Ishikawa (cell line): Measurements from ENCODE around the gene PLD2.
A peak's percentile ranks its signal among the peaks of the same experiment; 100 is the strongest.

Experiments
- CEBPB ChIP-seq: IDR thresholded peaks from 2 replicates; pipeline ENCODE4 v1.6.1; 2012
- CREB1 ChIP-seq: IDR thresholded peaks from 2 replicates; pipeline ENCODE4 v1.6.1; 2012; ENCODE audit warnings: low read depth
- EGR1 ChIP-seq: IDR thresholded peaks from 2 replicates; pipeline ENCODE4 v1.6.1; 2012
- EP300 ChIP-seq: IDR thresholded peaks from 2 replicates; pipeline ENCODE4 v1.6.1; 2012; ENCODE audit warnings: borderline replicate concordance
- FOXM1 ChIP-seq: IDR thresholded peaks from 2 replicates; pipeline ENCODE4 v1.6.1; 2012; ENCODE audit warnings: low read depth, borderline replicate concordance
- NFIC ChIP-seq: IDR thresholded peaks from 2 replicates; pipeline ENCODE4 v1.6.1; 2012
- RAD21 ChIP-seq: IDR thresholded peaks from 2 replicates; pipeline ENCODE4 v1.6.1; 2012; ENCODE audit warnings: low read depth
- TAF1 ChIP-seq: IDR thresholded peaks from 2 replicates; pipeline ENCODE4 v1.6.1; 2012; ENCODE audit warnings: low read depth, mild to moderate bottlenecking
- TCF12 ChIP-seq: IDR thresholded peaks from 2 replicates; pipeline ENCODE4 v1.6.1; 2012; ENCODE audit warnings: low read depth
- TEAD4 ChIP-seq: IDR thresholded peaks from 2 replicates; pipeline ENCODE4 v1.6.1; 2012
- YY1 ChIP-seq: IDR thresholded peaks from 2 replicates; pipeline ENCODE4 v1.6.1; 2012; ENCODE audit warnings: low read depth
- ZBTB7A ChIP-seq: IDR thresholded peaks from 2 replicates; pipeline ENCODE4 v1.6.1; 2012; ENCODE audit warnings: low read depth
- TF ChIP-seq, protein P1 (sequence below): IDR thresholded peaks from 2 replicates; pipeline ENCODE4 v1.6.1; 2012
- TF ChIP-seq, protein P2 (sequence below): IDR thresholded peaks from 2 replicates; pipeline ENCODE4 v1.6.1; 2012
- TF ChIP-seq, protein P3 (sequence below): IDR thresholded peaks from 2 replicates; pipeline ENCODE4 v1.6.1; 2012; ENCODE audit warnings: low read depth, mild to moderate bottlenecking

The PLD2 gene

DNA sequence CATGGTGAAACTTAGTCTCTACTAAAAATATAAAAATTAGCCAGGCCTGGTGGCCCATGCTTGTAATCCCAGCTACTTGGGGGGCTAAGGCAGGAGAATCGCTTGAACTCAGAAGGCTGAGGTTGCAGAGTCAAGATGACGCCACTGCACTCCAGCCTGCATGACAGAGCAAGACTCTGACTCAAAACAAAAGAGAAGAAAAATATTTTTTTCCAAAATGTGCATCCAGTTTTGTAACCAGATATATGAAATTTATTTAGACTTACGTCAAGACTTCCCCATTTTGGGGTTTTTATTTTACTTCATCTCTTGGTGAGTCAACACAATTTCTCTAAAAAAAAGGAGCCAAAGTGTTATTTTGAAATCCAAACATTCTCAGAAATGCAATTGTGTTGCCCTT, 40.8 kb upstream of the PLD2 start:
- no peak for TF ChIP-seq TCF12
- TF ChIP-seq NFIC, result no peak
- TF ChIP-seq YY1, result no peak
- TF ChIP-seq TAF1, result no peak
- TF ChIP-seq TEAD4, result no peak
- no peak for TF ChIP-seq EGR1
- TF ChIP-seq, protein P1, sequence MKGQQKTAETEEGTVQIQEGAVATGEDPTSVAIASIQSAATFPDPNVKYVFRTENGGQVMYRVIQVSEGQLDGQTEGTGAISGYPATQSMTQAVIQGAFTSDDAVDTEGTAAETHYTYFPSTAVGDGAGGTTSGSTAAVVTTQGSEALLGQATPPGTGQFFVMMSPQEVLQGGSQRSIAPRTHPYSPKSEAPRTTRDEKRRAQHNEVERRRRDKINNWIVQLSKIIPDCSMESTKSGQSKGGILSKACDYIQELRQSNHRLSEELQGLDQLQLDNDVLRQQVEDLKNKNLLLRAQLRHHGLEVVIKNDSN, result no peak
- no peak for TF ChIP-seq ZBTB7A
- TF ChIP-seq, protein P2, sequence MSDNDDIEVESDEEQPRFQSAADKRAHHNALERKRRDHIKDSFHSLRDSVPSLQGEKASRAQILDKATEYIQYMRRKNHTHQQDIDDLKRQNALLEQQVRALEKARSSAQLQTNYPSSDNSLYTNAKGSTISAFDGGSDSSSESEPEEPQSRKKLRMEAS, result no peak
- TF ChIP-seq FOXM1, result no peak
- no peak for TF ChIP-seq CEBPB

DNA sequence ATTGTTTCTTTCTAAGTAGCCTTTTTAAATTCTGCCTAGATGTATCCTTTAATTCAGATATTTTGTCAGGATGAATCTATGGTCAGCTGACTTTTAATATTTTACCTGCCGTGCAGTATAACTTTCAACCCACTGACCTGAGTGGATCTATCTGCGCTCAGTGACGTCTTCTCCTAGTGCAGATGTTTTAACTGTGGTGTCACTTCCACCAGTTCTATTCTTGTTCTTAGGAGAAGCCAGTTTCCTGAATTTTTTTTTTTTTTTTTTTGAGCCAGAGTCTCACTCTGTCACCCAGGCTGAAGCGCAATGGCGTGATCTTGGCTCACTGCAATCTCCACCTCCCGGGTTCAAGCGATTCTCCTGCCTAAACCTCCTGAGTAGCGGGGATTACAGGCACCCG, 40.2 kb upstream of the PLD2 start:
- TF ChIP-seq, protein P3, sequence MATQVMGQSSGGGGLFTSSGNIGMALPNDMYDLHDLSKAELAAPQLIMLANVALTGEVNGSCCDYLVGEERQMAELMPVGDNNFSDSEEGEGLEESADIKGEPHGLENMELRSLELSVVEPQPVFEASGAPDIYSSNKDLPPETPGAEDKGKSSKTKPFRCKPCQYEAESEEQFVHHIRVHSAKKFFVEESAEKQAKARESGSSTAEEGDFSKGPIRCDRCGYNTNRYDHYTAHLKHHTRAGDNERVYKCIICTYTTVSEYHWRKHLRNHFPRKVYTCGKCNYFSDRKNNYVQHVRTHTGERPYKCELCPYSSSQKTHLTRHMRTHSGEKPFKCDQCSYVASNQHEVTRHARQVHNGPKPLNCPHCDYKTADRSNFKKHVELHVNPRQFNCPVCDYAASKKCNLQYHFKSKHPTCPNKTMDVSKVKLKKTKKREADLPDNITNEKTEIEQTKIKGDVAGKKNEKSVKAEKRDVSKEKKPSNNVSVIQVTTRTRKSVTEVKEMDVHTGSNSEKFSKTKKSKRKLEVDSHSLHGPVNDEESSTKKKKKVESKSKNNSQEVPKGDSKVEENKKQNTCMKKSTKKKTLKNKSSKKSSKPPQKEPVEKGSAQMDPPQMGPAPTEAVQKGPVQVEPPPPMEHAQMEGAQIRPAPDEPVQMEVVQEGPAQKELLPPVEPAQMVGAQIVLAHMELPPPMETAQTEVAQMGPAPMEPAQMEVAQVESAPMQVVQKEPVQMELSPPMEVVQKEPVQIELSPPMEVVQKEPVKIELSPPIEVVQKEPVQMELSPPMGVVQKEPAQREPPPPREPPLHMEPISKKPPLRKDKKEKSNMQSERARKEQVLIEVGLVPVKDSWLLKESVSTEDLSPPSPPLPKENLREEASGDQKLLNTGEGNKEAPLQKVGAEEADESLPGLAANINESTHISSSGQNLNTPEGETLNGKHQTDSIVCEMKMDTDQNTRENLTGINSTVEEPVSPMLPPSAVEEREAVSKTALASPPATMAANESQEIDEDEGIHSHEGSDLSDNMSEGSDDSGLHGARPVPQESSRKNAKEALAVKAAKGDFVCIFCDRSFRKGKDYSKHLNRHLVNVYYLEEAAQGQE, result no peak
- no peak for TF ChIP-seq FOXM1

DNA sequence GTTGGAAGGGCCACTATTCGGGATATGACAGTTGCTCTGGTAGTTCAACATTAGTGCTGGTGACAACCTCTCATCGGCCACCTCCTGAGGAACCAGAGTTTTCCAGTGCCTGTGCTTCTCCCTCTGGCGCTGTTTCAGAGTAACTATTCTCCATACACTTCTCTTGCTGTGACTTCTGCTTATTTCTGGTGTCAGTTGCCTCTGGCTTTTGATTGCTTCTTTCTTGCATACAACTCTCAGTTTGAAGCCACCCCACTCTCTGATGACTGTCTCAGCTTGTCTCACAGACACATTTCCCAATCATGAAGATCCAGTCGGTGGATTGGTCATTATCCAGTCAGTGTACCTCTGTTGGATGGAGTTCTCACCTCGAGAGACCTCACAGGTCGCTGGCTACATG, 38.7 kb upstream of the PLD2 start:
- TF ChIP-seq CREB1 (no peak), EGR1 (no peak), ZBTB7A (no peak), NFIC (no peak), TEAD4 (no peak), YY1 (no peak), EP300 (no peak), RAD21 (no peak), TCF12 (no peak), CEBPB (no peak), FOXM1 (no peak), TAF1 (no peak)
- TF ChIP-seq, protein P3, result no peak
- TF ChIP-seq, protein P1, result no peak
- TF ChIP-seq, protein P2, result no peak

DNA sequence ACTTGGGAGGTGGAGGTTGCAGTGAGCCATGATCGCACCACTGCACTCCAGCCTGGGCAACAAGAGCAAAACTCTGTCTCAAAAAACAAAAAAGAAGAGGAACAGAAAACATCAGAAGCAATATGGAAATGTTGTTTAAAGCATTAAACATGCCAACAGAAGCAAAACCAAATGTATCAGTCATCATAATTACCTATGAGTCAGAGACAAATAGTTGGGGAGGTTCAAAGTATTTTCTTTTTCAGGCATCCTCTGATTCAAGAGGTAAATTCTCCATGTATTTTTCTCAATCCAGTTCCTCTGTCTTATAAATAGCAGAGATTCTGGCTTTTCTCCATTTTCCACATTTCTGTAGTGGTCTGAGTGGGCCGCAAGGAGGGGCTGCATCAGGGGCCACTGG, 37.3 kb upstream of the PLD2 start:
- no peak for TF ChIP-seq TCF12
- no peak for TF ChIP-seq RAD21
- TF ChIP-seq, protein P3, result no peak

DNA sequence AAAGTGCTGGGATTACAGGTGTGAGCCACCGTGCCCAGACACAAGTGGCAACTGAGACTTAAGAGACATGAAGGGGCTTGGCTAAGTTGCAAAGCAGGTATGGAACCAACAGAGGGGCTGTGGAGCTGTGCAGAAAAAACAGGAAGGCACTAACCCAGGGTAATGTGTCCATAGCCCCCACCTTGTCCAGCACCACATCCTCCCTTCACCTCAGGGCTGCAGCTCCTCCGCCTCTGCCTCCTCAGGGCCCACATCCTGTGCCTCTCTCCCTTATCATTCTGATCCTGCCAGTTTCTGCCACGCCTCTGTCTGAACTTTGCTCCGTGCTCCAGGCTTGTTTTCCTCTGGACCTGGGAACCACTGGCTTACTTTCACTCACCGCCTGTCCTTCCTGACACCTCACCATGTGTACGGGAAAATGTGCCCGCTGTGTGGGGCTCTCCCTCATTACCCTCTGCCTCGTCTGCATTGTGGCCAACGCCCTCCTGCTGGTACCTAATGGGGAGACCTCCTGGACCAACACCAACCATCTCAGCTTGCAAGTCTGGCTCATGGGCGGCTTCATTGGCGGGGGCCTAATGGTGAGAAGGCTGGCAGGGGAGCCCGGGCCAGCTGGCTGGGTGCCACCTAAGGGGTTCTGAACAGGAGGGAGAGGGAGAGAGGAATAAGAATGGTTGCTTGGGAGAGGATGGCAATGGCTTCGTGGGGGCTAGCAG, 35.3 kb upstream of the PLD2 start, which contains the start of gene TM4SF5:
Gene TM4SF5, plus strand, starts transcription at position 368 of the 716 bp plus-strand sequence. Its CDS starts 37 bp downstream, at position 405.
- TF ChIP-seq EP300 (no peak), NFIC (peak; percentile 30; the same call in 1 of the 2 replicates)
